HT1080 (cell line): ENCODE measurements around the gene ANO2. TPM values are rescaled to one million over a fixed set of nuclear protein-coding genes. Genes with fewer than 3 reads are reported as not detected.
A peak's percentile ranks its signal among the peaks of the same experiment; 100 is the strongest.

Source experiments
- DNase-seq: peaks from one replicate; pipeline ENCODE4 v3.0.0-alpha.2; 2015; ENCODE audit warnings: low read depth
- total RNA-seq: library from RNA; depleted of rRNA; stranded (reverse); fragments of >200 nt; shearing (Covaris generic); gene quantifications from 2 replicates; pipeline ENCODE4 v1.2.3, GENCODE V29; 2014

Gene ANO2
- total RNA-seq, 1 experiment from 2014 or later = 1.4 TPM

GRCh38 chr12:5586201-5586600, 358.9 kb downstream of the ANO2 start:
- DNase-seq = peak; percentile 68

GRCh38 chr12:5585178-5585577, 359.9 kb downstream of the ANO2 start:
- DNase-seq = no peak

- no peak for DNase-seq
Observed at GRCh38 chr12:5584412-5585175, 360.5 kb downstream of the ANO2 start.

- DNase-seq = no peak
Observed at GRCh38 chr12:5582541-5582940, 362.5 kb downstream of the ANO2 start.

- DNase-seq = no peak
Observed at GRCh38 chr12:5582018-5582417, 363.0 kb downstream of the ANO2 start.

- no peak for DNase-seq
Observed at GRCh38 chr12:5581616-5582015, 363.4 kb downstream of the ANO2 start.

- no peak for DNase-seq
Observed at GRCh38 chr12:5581019-5581418, 364.0 kb downstream of the ANO2 start.

GRCh38 chr12:5578775-5579174, 366.3 kb downstream of the ANO2 start:
- no peak for DNase-seq

GRCh38 chr12:5577741-5578140, 367.3 kb downstream of the ANO2 start:
- DNase-seq = no peak

GRCh38 chr12:5577211-5577612, 367.8 kb downstream of the ANO2 start:
- DNase-seq = no peak

GRCh38 chr12:5575987-5576386, 369.1 kb downstream of the ANO2 start:
- DNase-seq = no peak

GRCh38 chr12:5575232-5575631, 369.8 kb downstream of the ANO2 start:
- DNase-seq = no peak

GRCh38 chr12:5573390-5573789, 371.7 kb downstream of the ANO2 start:
- DNase-seq = no peak

GRCh38 chr12:5571115-5571514, 373.9 kb downstream of the ANO2 start:
- DNase-seq = no peak

GRCh38 chr12:5570416-5570815, 374.6 kb downstream of the ANO2 start:
- DNase-seq = no peak

GRCh38 chr12:5568325-5568981, 376.6 kb downstream of the ANO2 start:
- DNase-seq = no peak

- no peak for DNase-seq
Observed at GRCh38 chr12:5567016-5567725, 377.9 kb downstream of the ANO2 start.

GRCh38 chr12:5565933-5566599, 379.0 kb downstream of the ANO2 start:
- DNase-seq = no peak

GRCh38 chr12:5562581-5562980, 382.5 kb downstream of the ANO2 start:
- DNase-seq = no peak

GRCh38 chr12:5561846-5562245, 383.2 kb downstream of the ANO2 start:
- DNase-seq = no peak

GRCh38 chr12:5561057-5561456, 384.0 kb downstream of the ANO2 start:
- DNase-seq = no peak

GRCh38 chr12:5560265-5560664, 384.8 kb downstream of the ANO2 start:
- DNase-seq = no peak
